Inferior parietal cortex (tissue), 1 donor: ENCODE measurements around the gene RBM18.
A peak's percentile ranks its signal among the peaks of the same experiment; 100 is the strongest.

Experiments
- DNase-seq: peaks from one replicate; pipeline ENCODE4 v3.0.0-alpha.2; 2016; ENCODE audit errors: extremely low spot score

RBM18 gene, protein sequence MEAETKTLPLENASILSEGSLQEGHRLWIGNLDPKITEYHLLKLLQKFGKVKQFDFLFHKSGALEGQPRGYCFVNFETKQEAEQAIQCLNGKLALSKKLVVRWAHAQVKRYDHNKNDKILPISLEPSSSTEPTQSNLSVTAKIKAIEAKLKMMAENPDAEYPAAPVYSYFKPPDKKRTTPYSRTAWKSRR

GRCh38 chr9:122264360-122265148, at the start of gene RBM18, which contains the start of gene MRRF:
RBM18 (minus strand) TSS chr9:122264840; CDS start chr9:122261492, 3,348 bp downstream.
MRRF (plus strand) TSS chr9:122264882; CDS start chr9:122270892, 6,010 bp downstream.
- DNase-seq: peak; percentile 90

DNA sequence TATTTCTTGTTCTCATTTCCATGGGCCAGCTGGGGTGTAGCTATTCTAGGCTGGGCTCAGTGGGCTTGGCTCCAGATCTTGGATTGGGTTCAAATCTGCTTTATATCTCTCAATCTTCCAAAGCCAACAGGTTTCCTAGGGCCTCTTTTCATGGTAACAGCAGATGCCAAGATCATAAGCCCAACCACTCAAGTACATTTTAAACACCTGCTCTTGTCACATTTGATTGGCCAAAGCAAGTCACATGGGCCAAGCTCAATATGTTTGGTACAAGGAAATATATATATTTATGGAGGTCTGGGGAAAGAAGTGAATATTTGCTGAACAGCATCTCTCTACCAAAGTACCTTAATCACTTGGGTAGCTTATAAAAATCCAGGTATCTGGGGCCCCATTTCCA, 49.5 kb upstream of the RBM18 start:
- DNase-seq: no peak

DNA sequence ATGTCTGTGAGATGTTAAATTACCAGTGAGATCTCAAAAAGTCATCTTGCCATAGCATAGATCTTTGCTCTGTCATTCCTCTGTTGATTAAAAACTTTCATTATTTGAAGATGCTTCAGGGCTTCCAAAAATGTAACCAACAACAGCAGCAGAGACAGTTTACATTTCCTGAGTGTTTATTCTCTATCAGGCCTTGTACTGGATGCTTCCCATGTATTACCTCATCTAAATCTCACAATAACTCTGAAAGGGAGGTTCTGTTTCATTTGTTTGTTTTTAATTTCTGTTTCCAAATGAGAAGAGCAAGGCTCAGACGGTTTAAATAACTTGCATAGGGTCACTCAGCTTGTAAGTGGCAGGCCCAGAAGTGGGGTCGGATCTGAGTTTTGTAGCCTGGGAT, 45.2 kb upstream of the RBM18 start:
- DNase-seq: no peak

DNA sequence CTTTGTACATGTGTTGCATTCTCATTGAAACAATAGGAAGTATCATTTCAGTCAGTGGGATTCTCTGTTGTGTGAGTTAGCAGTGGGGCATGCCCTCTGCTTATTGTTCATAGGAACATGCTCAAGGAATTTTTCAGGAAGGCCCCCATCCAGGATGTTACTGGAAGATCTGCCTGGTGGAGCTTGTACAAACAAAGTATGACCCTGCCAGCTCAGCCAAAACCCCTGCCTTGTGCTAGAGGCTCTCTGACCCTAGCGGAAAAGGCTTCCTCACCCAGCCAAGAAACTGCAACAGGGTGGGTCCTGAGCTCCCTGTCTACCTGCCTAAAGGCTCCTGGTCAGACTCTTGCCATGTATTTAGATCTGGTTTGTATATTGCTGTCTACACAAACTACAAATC, 43.3 kb upstream of the RBM18 start:
- DNase-seq: no peak

- DNase-seq: no peak
These were observed 42.4 kb upstream of the RBM18 start for GRCh38 chr9:122307061-122307460.

- no peak for DNase-seq
These were observed 37.8 kb upstream of the RBM18 start for GRCh38 chr9:122302237-122303093.

DNA sequence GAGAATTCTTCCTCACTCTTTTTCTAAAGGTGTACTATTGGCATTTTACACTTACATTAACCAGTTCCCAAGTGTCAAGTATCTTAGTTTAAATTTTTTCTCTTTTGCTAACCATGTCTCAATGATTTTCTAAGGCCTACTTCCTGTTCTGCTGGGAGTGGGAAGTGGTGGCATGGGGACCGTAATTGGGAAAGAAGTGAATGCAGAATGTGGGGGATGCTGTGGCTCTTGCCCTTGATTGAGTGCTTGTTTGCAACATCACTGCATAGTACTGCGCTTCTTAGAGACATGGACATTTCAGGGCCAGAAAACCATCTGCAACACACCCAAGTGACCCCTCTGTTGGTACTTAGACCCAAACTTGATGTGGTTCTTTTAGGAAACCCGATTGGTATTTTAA, 32.9 kb upstream of the RBM18 start:
- no peak for DNase-seq

- no peak for DNase-seq
These were observed 29.9 kb upstream of the RBM18 start for GRCh38 chr9:122294531-122294930.

DNA sequence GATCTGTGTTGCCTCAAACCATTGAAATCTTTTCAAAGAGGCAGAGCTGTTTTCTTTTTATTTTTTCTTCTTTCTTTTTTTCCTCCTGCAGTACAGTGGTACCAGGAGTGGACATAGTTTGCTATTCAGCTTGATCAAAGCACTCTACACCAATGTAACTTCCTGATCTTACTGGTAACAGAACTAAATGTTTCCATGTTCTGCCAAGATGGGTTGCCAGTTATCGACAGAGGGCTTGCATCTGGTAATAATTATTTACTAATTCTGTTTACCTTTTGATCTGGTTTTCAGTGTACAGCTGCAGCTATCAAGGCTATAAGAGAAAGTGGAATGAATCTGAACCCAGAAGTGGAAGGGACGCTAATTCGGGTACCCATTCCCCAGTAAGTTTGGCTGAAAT, 26.8 kb upstream of the RBM18 start:
- DNase-seq: no peak

- no peak for DNase-seq
These were observed 22.6 kb upstream of the RBM18 start for GRCh38 chr9:122287214-122287720.

- DNase-seq: no peak
These were observed 22.1 kb upstream of the RBM18 start for GRCh38 chr9:122286764-122287163.

- DNase-seq: no peak
These were observed 16.7 kb upstream of the RBM18 start for GRCh38 chr9:122281368-122281767.

GRCh38 chr9:122277285-122277897, 12.8 kb upstream of the RBM18 start:
- no peak for DNase-seq

DNA sequence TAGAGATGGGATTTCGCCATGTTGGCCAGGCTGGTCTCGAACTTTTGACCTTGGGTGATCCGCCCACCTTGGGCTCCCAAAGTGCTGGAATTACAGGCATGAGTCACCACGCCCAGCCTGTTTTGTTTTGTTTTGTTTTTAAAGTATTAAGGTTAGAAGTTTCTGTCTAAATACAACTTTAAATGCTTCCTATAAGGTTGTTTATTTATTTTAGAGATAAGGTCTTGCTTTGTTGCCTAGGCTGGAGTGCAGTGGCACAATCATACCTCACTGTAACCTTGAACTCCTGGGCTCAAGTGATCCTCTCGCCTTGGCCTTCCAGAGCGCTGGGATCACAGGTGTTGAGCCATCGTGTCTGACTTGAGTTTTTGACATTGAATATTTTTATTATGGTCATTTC, 11.5 kb upstream of the RBM18 start:
- DNase-seq: no peak

DNA sequence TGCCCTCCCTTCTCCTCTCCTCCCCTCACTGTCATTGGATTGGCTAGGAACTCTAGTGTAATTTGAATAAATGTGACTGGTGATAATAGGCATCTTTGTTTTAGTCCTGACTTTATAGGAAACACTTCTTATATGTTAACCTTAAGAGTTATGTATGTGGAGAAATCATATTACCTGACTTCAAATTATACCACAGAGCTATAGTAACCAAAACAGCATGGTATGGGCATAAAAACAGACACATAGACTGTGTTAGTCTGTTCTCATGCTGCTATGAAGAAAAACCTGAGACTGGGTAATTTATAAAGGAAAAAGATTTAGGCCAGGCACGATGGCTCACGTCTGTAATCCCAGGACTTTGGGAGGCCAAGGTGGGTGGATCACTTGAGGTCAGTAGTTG, 9.4 kb upstream of the RBM18 start:
- DNase-seq: no peak

- no peak for DNase-seq
These were observed 3.6 kb upstream of the RBM18 start for GRCh38 chr9:122268041-122268814.

DNA sequence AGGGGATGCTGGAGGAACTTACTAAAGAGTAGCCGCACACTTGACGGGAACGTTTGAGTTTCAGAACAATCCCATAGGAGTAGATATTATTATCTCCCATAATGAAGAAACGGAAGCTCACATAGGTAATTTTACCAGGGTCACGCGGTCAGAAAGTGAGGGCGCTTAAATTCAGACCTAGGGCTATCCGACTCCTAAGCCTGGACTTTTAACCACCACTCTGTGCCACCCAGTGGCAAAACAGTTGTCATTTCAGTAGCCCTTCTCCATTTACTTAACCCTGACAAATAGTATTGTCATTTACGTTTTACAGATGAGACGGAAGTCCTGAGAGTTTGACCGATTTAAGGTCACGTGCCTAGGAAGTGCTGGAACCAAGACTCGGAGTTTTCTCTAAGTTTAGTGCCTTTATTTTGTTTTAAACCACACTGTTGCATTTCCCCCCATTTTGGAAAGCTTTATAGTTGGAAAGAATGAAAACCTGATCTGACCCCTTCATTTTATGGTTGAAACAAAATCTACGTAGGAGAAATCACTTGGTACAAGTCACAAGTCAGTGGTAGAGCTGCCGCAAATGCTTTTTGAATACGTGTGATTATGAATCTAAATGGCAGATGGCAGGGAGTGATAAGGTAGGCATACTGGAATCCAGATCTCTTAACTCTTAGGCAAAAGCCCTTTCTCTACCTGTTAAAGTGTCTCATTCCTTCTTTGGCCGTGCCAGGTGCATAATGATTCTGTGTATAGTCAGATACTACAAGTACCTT, 692 bp upstream of the RBM18 start:
- peak; percentile 13 for DNase-seq

DNA sequence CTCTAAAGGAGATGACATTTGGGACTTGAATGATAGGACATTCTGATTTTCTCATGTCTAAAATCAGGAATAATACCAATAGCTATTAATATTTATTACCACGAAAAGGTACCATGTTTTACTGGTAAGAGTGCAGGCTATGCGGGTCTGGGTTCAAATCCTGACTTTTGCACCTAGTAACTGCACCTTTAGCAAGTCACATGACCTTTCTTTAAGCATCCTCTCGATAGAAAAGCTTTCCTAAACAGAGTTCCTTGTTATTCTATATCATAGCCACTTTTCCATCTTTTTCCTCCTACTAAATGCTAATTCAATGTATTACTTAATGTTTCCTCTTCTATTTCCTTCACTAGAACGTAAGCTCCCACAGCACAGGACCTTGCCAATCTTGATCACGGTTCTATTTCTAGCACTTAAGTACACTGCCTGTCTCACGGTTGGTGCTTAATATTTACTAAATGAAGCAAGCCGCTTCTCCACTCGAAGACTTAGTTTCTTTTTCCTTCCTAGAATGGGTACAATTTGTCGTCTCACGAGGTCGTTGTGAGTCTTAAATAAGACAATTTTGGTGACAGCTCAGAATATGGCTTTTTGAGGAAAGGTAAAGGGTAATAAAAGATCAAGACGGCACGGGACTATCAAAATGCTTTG, 816 bp downstream of the RBM18 start:
- DNase-seq: no peak

- DNase-seq: no peak
These were observed 2.6 kb downstream of the RBM18 start for GRCh38 chr9:122262073-122262472.

- DNase-seq: no peak
These were observed 3.2 kb downstream of the RBM18 start for GRCh38 chr9:122261469-122261881.
